HG03066 (cell line): ENCODE data around the gene NANOS1.

Source experiments
- ATAC-seq: cut with Tn5 transposase; IDR thresholded peaks from one replicate; pipeline ENCODE4 v1.9.1; 2021; ENCODE audit warnings: low read depth; ENCODE audit not compliant: unreplicated experiment

NANOS1 gene

GRCh38 chr10:119055472-119055871 is 26.0 kb downstream of the NANOS1 start:
- no peak for ATAC-seq

GRCh38 chr10:119058010-119058409 is 28.5 kb downstream of the NANOS1 start:
- ATAC-seq, result no peak

GRCh38 chr10:119059557-119059956 is 30.0 kb downstream of the NANOS1 start:
- no peak for ATAC-seq

- no peak for ATAC-seq
Observed at GRCh38 chr10:119060107-119060506, 30.6 kb downstream of the NANOS1 start.

GRCh38 chr10:119061352-119061751 is 31.8 kb downstream of the NANOS1 start:
- ATAC-seq, result no peak

- no peak for ATAC-seq
Observed at GRCh38 chr10:119061926-119062325, 32.4 kb downstream of the NANOS1 start.

GRCh38 chr10:119070395-119071165 is 41.1 kb downstream of the NANOS1 start:
- ATAC-seq, result no peak

- ATAC-seq, result no peak
Observed at GRCh38 chr10:119073584-119073983, 44.1 kb downstream of the NANOS1 start.

- ATAC-seq, result no peak
Observed at GRCh38 chr10:119078422-119079179, 49.1 kb downstream of the NANOS1 start.

- ATAC-seq, result peak; percentile 68
Observed at GRCh38 chr10:119079599-119080520, 50.3 kb downstream of the NANOS1 start.

- peak; percentile 77 for ATAC-seq
Observed at GRCh38 chr10:119080521-119081259, 51.2 kb downstream of the NANOS1 start, which contains the start of gene EIF3A. Gene EIF3A, minus strand, starts transcription at chr10:119080817. Its CDS starts 141 bp downstream, at chr10:119080676.
